Cerebellar cortex (tissue), 1 donor: Measurements from ENCODE around the gene UPF1.

Source experiments
- DNase-seq: peaks from one replicate; pipeline ENCODE4 v3.0.0-alpha.2; 2015; ENCODE audit warnings: low spot score

Gene UPF1

GRCh38 chr19:18840288-18841267 lies 8.8 kb downstream of the UPF1 start:
- DNase-seq, result no peak

- DNase-seq, result no peak
Observed at GRCh38 chr19:18841400-18841799, 9.6 kb downstream of the UPF1 start.

DNA sequence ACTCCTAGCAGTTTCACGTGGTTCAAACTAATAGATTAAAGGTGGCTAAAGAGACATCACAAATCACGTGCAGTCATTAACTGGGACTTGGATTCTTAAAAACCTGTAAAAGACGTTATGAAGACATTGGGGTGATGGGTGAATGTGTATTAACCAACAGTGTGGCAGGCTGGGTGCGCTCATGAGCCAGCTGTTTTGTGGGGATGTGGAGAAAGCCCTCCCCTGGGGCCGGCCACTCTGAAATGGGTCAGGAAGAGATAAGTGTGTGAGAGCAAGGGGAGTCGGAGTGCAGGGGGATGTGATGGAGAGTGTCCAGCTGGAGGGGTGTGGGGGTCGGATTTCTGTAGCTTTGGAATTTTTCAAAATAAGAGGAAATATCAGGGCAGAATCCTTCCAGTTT lies 10.4 kb downstream of the UPF1 start:
- no peak for DNase-seq

- DNase-seq, result no peak
Observed at GRCh38 chr19:18843960-18844359, 12.2 kb downstream of the UPF1 start.

DNA sequence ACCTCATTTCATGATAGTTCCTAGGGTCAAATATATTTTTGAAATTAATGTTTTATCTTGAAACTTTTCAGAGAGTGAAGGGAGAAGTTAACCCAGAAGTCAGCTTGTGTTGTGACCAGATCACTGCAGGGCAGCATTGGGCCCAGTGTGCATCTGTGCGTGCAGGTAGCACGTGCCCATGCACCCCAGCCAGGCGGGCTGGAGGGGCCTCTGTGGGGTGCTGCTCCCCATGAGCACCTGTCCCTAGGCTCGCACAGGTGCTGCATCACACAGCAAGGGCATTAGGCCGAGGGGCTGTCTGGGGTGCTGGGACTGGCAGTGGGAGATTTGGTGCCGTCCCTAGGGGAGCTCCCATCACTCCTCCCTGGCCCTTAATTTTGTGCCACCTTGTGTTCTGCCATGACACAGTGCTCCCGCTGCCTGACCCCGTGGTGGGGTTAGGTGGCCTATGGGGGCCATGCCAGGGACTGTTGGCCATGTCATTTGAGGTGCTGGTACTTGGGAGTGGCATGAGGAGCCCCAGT lies 13.1 kb downstream of the UPF1 start:
- DNase-seq, result no peak

GRCh38 chr19:18845961-18846360 lies 14.2 kb downstream of the UPF1 start:
- DNase-seq, result no peak

- peak; percentile 90 for DNase-seq
Observed at GRCh38 chr19:18846862-18847548, 15.2 kb downstream of the UPF1 start.

GRCh38 chr19:18847549-18848463 lies 16.0 kb downstream of the UPF1 start:
- no peak for DNase-seq

DNA sequence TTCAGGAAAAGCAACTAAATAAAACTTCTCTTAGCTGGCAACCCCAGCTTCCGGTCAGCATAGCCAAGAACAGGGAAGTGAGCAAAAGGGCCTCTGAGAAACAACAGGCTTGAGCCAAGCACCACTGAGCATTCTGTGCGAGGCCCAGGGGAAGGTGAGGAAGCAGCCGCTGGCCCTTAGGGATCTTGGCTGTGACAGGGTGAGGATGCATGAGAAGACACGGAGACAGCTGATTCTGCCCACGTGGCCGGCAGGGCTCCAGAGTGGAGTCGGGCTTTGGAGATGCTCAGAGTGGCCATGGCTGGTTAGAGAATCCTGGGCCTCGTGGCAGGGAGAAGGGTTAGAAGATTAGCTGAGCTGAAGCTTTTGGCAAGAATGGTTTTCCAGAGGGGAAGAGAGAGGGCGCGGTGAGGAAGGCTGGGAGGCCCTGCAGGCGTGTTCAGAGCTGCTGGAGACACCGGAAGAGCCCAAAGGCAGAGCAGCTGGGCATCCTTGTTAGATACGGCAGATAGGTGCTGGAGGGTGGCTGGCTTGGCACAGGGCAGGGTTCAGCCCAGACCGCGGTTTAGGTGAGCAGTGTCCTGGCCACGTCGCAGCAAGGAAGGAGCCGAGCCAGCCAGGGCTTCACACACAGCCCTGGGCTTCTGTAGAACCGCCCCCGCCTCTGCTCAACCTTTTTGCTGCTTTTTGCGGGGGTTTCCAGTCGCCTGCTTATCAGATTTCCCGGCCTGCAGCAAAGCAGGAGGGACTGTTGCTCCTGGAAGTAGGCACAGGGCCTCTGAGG lies 17.3 kb downstream of the UPF1 start:
- DNase-seq, result peak; percentile 45

GRCh38 chr19:18849838-18850400 lies 18.2 kb downstream of the UPF1 start:
- no peak for DNase-seq

DNA sequence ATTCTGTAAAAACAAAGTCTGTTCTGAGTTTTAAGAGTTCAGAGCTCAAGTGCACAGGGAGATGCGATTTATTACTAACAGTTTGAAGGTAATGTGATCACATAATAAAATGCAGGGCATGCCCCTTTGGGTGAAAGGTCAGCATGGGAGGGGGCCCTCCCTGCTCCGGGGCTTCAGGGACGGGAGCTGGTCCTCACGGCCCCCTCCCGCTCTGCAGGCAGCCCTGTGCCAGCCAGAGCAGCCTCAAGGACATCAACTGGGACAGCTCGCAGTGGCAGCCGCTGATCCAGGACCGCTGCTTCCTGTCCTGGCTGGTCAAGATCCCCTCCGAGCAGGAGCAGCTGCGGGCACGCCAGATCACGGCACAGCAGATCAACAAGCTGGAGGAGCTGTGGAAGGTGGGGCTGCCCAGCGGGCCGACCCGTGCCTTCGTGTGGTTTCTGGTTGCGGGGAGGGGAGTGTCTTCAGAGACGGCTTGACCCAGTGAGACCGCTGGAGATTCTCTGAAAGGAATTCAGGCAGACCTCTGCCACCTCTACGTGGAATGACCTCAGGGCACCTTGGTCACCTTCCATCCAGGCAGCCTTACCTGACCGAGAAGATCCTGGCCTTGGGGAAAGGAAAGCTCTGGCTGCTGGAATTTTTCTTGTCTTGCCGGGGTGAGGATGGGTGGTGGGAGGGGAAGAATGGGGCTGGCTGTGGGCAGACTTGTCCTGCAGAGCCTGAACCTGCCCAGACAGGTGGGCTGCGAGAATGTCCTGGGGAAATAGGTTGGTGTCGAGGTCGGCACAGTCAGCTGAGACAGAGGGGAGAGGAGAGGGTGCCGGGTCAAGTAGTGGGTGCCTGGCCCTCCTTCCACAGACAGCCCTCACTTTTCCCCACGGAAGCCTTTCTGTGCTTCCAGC lies 19.0 kb downstream of the UPF1 start:
- no peak for DNase-seq

DNA sequence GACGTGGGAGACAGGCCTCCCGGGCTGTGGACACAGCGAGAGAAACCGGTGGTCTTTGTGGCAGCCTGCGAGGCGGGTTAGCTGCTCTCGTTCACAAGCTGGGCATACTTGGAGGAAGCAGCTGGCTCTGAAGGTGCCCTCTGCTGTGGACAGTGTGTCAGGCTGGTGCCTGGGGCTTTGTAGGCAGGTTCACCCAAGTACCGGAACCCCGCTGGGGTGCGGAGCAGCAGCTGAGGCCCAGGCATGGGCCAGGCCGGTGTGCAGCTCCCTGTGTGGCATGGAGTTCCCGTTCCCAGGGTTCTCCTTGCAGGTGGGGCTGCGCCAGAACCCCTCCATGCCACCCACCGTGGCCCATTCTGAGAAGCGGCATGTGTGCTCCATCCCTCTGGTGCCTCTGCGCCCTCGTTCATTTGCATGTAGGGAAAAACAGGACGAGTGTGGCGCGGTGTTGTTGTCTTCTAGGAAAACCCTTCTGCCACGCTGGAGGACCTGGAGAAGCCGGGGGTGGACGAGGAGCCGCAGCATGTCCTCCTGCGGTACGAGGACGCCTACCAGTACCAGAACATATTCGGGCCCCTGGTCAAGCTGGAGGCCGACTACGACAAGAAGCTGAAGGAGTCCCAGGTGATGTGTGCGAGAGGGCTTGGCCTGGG lies 20.0 kb downstream of the UPF1 start:
- DNase-seq, result no peak

DNA sequence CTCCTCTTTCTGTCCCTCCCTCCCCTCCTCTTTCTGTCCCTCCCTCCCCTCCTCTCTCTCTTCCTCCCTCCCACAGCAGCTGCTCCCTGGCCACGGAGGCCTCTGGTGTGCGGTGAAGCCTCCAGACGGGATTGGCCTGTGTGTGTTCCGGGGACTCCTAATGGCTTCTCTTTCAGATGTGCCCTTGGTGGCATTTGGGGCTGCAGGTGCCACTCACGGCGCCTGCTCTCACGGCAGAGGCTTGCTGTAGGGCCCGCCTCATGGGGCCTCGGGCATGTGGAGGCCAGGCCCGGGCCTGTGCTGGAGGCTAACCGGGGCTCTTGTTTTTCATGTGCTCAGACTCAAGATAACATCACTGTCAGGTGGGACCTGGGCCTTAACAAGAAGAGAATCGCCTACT lies 20.9 kb downstream of the UPF1 start:
- DNase-seq, result no peak

DNA sequence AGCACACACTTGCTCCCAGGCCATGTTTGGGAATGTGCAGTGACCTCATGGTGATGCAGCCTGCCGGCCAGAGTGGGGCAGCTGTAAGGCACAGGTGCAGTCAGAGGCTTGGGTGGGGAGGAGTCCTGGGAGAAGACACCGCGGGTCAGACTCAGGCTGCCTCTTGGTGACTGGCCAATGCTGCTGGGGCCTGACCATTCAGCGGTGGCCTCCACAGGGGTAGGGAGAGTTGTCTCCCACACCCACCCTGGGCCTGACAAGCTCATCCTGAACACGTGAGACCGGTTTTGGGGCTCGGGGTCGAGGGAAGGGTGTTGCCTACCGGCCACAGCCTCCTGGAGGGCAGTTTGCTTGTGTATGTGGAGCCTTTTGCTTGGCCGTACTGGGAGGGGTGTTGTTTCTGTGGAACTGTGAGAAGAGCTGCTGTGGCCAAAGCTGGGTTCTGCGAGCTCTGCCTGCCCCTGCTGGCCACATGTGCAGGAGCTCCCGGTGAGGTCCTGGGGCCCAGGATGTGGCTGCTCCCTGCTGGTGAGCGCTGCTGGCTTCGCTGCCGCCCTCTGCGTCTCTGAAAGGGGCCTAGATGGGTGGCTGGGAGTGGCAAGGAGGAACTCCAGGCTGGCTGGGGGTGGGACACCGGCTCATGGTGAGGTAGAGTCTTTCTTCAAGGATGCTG lies 22.1 kb downstream of the UPF1 start:
- DNase-seq, result no peak

GRCh38 chr19:18854982-18855381 lies 23.2 kb downstream of the UPF1 start:
- no peak for DNase-seq

- no peak for DNase-seq
Observed at GRCh38 chr19:18855647-18856384, 24.1 kb downstream of the UPF1 start.

GRCh38 chr19:18856385-18857126 lies 24.8 kb downstream of the UPF1 start:
- peak; percentile 92 for DNase-seq
